ENCODE data around the gene CSMD2.
A peak's percentile ranks its signal among the peaks of the same experiment; 100 is the strongest.

Gene CSMD2

DNA sequence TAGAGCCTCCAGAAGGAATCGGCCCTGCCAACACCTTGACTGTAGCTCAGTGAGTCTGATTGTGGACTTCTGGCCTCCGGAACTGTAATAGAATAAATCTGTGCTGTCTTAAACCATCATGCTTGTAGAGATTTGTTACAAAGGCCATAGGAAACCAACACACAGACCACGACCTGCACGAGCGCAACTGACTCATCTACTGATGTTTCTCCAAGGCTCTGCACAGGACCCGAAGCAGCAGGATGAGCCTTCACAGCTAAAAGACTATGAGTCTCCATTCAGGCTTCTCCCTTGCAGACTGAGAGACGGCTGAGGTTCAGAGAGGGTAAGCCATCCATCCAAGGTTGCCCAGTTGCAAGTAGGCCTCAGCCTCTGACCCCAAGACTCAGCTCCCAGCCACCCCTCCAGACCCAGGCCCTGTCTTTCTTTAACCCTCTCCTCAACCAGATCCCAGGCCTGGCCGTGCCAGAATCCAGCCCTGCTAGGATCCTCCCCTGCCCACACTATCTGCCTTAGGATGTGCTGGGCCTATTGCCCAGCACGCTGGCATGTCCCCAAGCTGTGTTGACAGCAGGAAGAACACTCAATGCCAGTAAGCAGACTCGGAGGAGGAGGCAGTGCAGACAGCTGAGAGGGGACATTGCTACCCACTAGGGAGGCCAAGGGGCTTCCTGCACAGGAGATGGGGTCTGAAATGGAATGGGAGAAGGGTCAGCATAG is 192.2 kb downstream of the CSMD2 start:
- Histone ChIP-seq H2AK5ac (ENCODE audit: low read length) (no peak overlapping the region), H3K79me1 (ENCODE audit: low read length) (no peaks in the 10 kb centered on the region), H3K4me2 (ENCODE audit: low read length) (no peak overlapping the region), H4K5ac (ENCODE audit: low read length) (no peak overlapping the region), H3K9ac (ENCODE audit: low read length) (no peak overlapping the region), H3K27me3 (ENCODE audit: insufficient read depth, low read length, poor library complexity) (no peaks in the 10 kb centered on the region), H3K79me2 (ENCODE audit: control insufficient read depth, insufficient read depth, low read length) (no peaks in the 10 kb centered on the region), H3K36me3 (ENCODE audit: control insufficient read depth, insufficient read depth, low read length) (no peaks in the 10 kb centered on the region), H3K18ac (ENCODE audit: low read length) (no peak overlapping the region), H3K56ac (ENCODE audit: low read length) (no peak overlapping the region), H3K4me3 (ENCODE audit: low read length) (no peak overlapping the region), H2BK120ac (ENCODE audit: low read depth, low read length) (no peak overlapping the region), H3K23ac (ENCODE audit: low read length) (no peak overlapping the region), H2BK15ac (replicated peaks; ENCODE audit: low read depth) (no peak overlapping the region), H3K4ac (ENCODE audit: low read depth, low read length) (no peak overlapping the region), H4K8ac (ENCODE audit: low read depth, low read length) (no peak overlapping the region), H2BK5ac (ENCODE audit: low read length) (no peak overlapping the region), H3K27ac (ENCODE audit: low read depth, low read length) (no peak overlapping the region), H3K4me1 (ENCODE audit: control insufficient read depth, low read depth, low read length) (no peaks in the 10 kb centered on the region)
- no peak for DNase-seq
- no CpG with 5 or more reads among the region's 10 CpGs for WGBS (ENCODE audit: extremely low coverage, insufficient coverage, low lambda C conversion rate)

DNA sequence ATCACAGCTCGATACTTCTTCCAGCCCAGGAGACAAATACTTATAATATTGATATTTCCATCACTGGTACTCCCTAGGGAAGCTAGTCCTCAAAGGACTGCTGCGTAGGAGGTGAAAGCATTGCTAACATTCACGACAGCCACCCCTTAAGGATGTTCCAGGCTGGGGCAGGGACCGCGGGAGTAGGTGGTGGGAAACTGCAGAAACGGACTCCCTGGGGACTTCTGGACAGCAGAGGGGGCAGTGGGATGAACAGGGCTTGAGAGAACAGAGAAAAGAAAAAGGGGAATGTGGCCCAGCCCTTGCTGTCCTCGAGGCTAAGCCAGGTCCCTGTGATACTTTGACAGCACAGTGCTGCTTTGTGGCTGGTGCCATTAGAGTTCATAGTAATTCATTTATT is 193.1 kb downstream of the CSMD2 start:
- Histone ChIP-seq H3K36me3 (ENCODE audit: control insufficient read depth, insufficient read depth, low read length) (no peaks in the 10 kb centered on the region), H3K4ac (ENCODE audit: low read depth, low read length) (no peak overlapping the region), H2BK120ac (ENCODE audit: low read depth, low read length) (no peak overlapping the region), H3K23ac (ENCODE audit: low read length) (no peak overlapping the region), H3K79me2 (ENCODE audit: control insufficient read depth, insufficient read depth, low read length) (no peaks in the 10 kb centered on the region), H2AK5ac (ENCODE audit: low read length) (no peak overlapping the region), H4K5ac (ENCODE audit: low read length) (no peak overlapping the region), H3K56ac (ENCODE audit: low read length) (no peak overlapping the region), H2BK15ac (replicated peaks; ENCODE audit: low read depth) (no peak overlapping the region), H2BK5ac (ENCODE audit: low read length) (no peak overlapping the region), H3K9ac (ENCODE audit: low read length) (no peak overlapping the region), H3K4me1 (ENCODE audit: control insufficient read depth, low read depth, low read length) (no peaks in the 10 kb centered on the region), H3K27me3 (ENCODE audit: insufficient read depth, low read length, poor library complexity) (no peaks in the 10 kb centered on the region), H3K79me1 (ENCODE audit: low read length) (no peaks in the 10 kb centered on the region), H3K4me3 (ENCODE audit: low read length) (no peak overlapping the region), H3K4me2 (ENCODE audit: low read length) (no peak overlapping the region), H3K27ac (ENCODE audit: low read depth, low read length) (no peak overlapping the region), H3K18ac (ENCODE audit: low read length) (no peak overlapping the region), H4K8ac (ENCODE audit: low read depth, low read length) (no peak overlapping the region)
- DNase-seq = no peak
- no CpG with 5 or more reads among the region's 7 CpGs for WGBS (ENCODE audit: extremely low coverage, insufficient coverage, low lambda C conversion rate)

DNA sequence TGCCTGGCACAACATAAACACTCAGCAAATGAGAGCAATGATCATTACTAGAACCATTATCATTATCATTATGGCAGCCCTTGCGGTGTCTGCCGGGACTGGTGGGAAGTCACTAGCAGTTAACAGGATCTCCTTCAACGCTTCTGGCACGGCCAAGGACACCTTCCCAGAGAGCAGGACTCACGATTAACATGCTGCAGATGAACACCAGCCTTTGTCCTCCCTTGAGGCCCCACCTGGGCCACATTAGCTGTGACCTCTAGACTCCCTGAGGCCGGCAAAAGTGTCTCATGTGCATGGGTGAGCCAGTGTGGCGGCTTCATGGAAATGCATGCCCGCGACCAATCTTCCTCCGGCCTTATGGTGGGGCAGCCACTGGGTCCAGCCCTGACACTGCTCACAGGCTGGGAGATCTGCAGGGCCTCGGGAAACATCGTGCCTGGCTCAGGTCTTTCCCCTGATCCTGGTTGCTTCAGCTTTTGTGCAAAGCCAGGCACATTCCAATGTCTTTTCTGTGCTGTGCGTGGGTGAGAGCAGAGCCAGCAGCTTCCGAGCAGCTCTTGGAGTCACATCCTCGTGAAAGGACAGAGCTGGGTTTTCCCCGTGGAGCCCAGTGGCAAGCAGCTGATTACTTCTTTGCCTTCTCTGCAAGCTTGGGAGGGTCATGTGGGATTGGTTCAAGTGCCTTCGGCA is 193.9 kb downstream of the CSMD2 start:
- no peak for DNase-seq

DNA sequence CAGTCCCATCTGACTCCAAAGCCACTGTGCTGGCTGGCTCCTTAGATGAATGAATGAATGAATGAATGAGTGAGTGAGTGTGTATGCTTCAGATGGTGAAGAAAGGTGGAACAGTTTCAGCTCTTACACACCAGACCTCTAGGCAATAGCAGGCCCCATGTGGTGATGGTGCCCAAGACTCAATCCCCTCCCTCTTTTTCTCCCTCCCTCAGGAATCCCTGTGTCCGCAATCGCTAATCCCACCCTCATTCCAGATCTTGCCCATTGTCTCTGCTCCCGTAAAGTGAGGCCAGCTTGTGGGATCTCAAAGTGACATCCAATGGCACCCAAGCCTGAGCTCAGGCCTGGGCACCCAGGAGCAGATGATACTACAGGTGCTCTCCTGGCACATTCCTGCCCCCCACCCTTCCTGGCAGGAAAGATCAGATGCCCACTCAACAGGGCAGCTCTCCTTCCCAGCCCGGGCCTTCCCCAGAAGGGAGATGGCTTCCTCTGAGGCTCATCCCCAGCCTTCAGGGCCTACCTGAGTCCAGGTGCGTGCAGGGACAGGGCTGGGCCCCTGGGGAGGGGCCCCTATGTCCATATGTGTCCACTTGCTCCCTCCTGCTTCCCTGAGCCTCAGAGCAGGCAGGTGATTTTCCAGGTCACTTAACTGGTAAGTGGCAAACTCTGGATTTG is 194.7 kb downstream of the CSMD2 start:
- no peak overlapping the region for H2BK5ac ChIP-seq (ENCODE audit: low read length)
- DNase-seq = peak; percentile 85
- H4K5ac ChIP-seq (ENCODE audit: low read length) = no peak overlapping the region
- no peak overlapping the region for H3K27ac ChIP-seq (ENCODE audit: low read depth, low read length)
- H2AK5ac ChIP-seq (ENCODE audit: low read length) = no peak overlapping the region
- H3K79me1 ChIP-seq (ENCODE audit: low read length) = no peaks in the 10 kb centered on the region
- H3K9ac ChIP-seq (ENCODE audit: low read length) = no peak overlapping the region
- no CpG with 5 or more reads among the region's 5 CpGs for WGBS (ENCODE audit: extremely low coverage, insufficient coverage, low lambda C conversion rate)
- H3K27me3 ChIP-seq (ENCODE audit: insufficient read depth, low read length, poor library complexity) = no peaks in the 10 kb centered on the region
- H3K18ac ChIP-seq (ENCODE audit: low read length) = no peak overlapping the region
- no peaks in the 10 kb centered on the region for H3K36me3 ChIP-seq (ENCODE audit: control insufficient read depth, insufficient read depth, low read length)
- no peak overlapping the region for H3K23ac ChIP-seq (ENCODE audit: low read length)
- H2BK120ac ChIP-seq (ENCODE audit: low read depth, low read length) = no peak overlapping the region
- no peak overlapping the region for H3K4me3 ChIP-seq (ENCODE audit: low read length)
- no peaks in the 10 kb centered on the region for H3K4me1 ChIP-seq (ENCODE audit: control insufficient read depth, low read depth, low read length)
- no peak overlapping the region for H4K8ac ChIP-seq (ENCODE audit: low read depth, low read length)
- H3K56ac ChIP-seq (ENCODE audit: low read length) = no peak overlapping the region
- no peak overlapping the region for H3K4me2 ChIP-seq (ENCODE audit: low read length)
- H2BK15ac ChIP-seq (replicated peaks; ENCODE audit: low read depth) = no peak overlapping the region
- no peak overlapping the region for H3K4ac ChIP-seq (ENCODE audit: low read depth, low read length)
- H3K79me2 ChIP-seq (ENCODE audit: control insufficient read depth, insufficient read depth, low read length) = no peaks in the 10 kb centered on the region

More for the DNA sequence above, 193.9 kb downstream of the CSMD2 start:
- Histone ChIP-seq H3K27ac (ENCODE audit: low read depth, low read length) (no peak overlapping the region), H3K27me3 (ENCODE audit: insufficient read depth, low read length, poor library complexity) (no peaks in the 10 kb centered on the region), H3K79me1 (ENCODE audit: low read length) (no peaks in the 10 kb centered on the region), H3K4me2 (ENCODE audit: low read length) (no peak overlapping the region), H4K5ac (ENCODE audit: low read length) (no peak overlapping the region), H2BK5ac (ENCODE audit: low read length) (no peak overlapping the region), H3K4ac (ENCODE audit: low read depth, low read length) (no peak overlapping the region), H3K4me1 (ENCODE audit: control insufficient read depth, low read depth, low read length) (no peaks in the 10 kb centered on the region), H3K4me3 (ENCODE audit: low read length) (no peak overlapping the region), H3K36me3 (ENCODE audit: control insufficient read depth, insufficient read depth, low read length) (no peaks in the 10 kb centered on the region), H3K9ac (ENCODE audit: low read length) (no peak overlapping the region), H3K79me2 (ENCODE audit: control insufficient read depth, insufficient read depth, low read length) (no peaks in the 10 kb centered on the region), H3K23ac (ENCODE audit: low read length) (peak overlapping the region; percentile 3), H2BK15ac (replicated peaks; ENCODE audit: low read depth) (no peak overlapping the region), H3K18ac (ENCODE audit: low read length) (no peak overlapping the region), H2AK5ac (ENCODE audit: low read length) (no peak overlapping the region), H4K8ac (ENCODE audit: low read depth, low read length) (no peak overlapping the region), H3K56ac (ENCODE audit: low read length) (no peak overlapping the region), H2BK120ac (ENCODE audit: low read depth, low read length) (no peak overlapping the region)
- no CpG with 5 or more reads among the region's 17 CpGs for WGBS (ENCODE audit: extremely low coverage, insufficient coverage, low lambda C conversion rate)

DNA sequence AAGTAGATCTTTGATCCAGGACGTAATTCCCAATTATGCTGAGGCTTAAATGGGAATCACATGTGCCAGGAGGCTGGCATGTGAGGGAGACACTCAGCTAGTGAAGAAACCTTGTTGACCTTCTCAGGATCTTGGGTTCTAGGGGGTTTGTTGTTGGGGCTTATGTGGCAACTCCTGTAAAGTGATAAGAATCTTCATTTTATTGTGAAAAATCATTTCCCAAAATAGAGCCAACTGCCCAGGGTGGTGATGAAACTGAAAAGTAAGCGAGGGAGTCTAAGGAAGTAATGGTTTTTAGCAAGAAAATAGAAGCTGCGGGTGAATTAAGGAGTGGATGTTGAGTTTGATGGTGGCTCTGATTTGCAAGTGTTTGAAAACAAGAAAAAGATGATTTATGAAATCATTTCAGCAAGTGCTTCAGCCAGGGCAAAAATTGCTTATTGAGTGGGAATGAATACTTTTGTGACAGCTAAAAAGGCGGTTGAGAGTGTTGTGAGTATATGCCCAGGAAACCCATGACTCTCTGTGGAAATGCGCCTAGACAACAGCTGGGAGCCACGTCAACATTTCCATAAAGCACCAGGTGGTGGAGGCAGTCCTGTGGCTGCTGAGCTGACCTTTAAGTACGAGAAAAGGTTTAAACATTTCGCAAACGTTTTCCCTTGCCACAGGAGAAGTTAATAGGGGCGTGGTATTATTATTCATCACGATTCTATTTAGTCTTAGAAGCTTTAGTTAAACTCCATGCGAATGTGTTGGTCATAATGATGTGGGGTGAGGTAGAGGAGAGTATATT is 198.5 kb downstream of the CSMD2 start:
- no peak overlapping the region for H3K4ac ChIP-seq (ENCODE audit: low read depth, low read length)
- H3K23ac ChIP-seq (ENCODE audit: low read length) = no peak overlapping the region
- H3K4me2 ChIP-seq (ENCODE audit: low read length) = no peak overlapping the region
- H3K79me1 ChIP-seq (ENCODE audit: low read length) = no peaks in the 10 kb centered on the region
- no peak overlapping the region for H3K27ac ChIP-seq (ENCODE audit: low read depth, low read length)
- no peak overlapping the region for H2BK120ac ChIP-seq (ENCODE audit: low read depth, low read length)
- no peak overlapping the region for H3K56ac ChIP-seq (ENCODE audit: low read length)
- no peak overlapping the region for H2BK5ac ChIP-seq (ENCODE audit: low read length)
- H3K9ac ChIP-seq (ENCODE audit: low read length) = no peak overlapping the region
- WGBS (ENCODE audit: extremely low coverage, insufficient coverage, low lambda C conversion rate) = 100% methylated on average over 1 of the region's 12 CpGs
- no peak overlapping the region for H4K5ac ChIP-seq (ENCODE audit: low read length)
- no peaks in the 10 kb centered on the region for H3K4me1 ChIP-seq (ENCODE audit: control insufficient read depth, low read depth, low read length)
- no peak for DNase-seq
- no peak overlapping the region for H2AK5ac ChIP-seq (ENCODE audit: low read length)
- H3K27me3 ChIP-seq (ENCODE audit: insufficient read depth, low read length, poor library complexity) = no peaks in the 10 kb centered on the region
- no peak overlapping the region for H4K8ac ChIP-seq (ENCODE audit: low read depth, low read length)
- H2BK15ac ChIP-seq (replicated peaks; ENCODE audit: low read depth) = no peak overlapping the region
- no peaks in the 10 kb centered on the region for H3K79me2 ChIP-seq (ENCODE audit: control insufficient read depth, insufficient read depth, low read length)
- no peak overlapping the region for H3K18ac ChIP-seq (ENCODE audit: low read length)
- H3K36me3 ChIP-seq (ENCODE audit: control insufficient read depth, insufficient read depth, low read length) = no peaks in the 10 kb centered on the region
- H3K4me3 ChIP-seq (ENCODE audit: low read length) = no peak overlapping the region

Measured in mesendoderm (in vitro differentiated cells).